Fibroblast of mammary gland (primary cell): ENCODE data around the gene ST8SIA5.

Experiments used
- DNase-seq: peaks from one replicate; pipeline ENCODE4 v3.0.0-alpha.2; 2010; ENCODE audit warnings: low read depth
- H3K4me3 ChIP-seq: 2 replicates; pipeline ENCODE4 v1.5.1; 2011; ENCODE audit warnings: low read depth, mild to moderate bottlenecking, low read length, moderate library complexity; ENCODE audit not compliant: control insufficient read depth
- TF ChIP-seq, protein P1 (sequence below): conservative IDR thresholded peaks from 2 replicates; pipeline ENCODE4 v1.5.1; 2011; ENCODE audit warnings: low read depth, low read length, inconsistent platforms; ENCODE audit not compliant: control insufficient read depth, insufficient read depth

The ST8SIA5 gene

GRCh38 chr18:46704816-46705215, 52.0 kb downstream of the ST8SIA5 start:
- TF ChIP-seq, protein P1, sequence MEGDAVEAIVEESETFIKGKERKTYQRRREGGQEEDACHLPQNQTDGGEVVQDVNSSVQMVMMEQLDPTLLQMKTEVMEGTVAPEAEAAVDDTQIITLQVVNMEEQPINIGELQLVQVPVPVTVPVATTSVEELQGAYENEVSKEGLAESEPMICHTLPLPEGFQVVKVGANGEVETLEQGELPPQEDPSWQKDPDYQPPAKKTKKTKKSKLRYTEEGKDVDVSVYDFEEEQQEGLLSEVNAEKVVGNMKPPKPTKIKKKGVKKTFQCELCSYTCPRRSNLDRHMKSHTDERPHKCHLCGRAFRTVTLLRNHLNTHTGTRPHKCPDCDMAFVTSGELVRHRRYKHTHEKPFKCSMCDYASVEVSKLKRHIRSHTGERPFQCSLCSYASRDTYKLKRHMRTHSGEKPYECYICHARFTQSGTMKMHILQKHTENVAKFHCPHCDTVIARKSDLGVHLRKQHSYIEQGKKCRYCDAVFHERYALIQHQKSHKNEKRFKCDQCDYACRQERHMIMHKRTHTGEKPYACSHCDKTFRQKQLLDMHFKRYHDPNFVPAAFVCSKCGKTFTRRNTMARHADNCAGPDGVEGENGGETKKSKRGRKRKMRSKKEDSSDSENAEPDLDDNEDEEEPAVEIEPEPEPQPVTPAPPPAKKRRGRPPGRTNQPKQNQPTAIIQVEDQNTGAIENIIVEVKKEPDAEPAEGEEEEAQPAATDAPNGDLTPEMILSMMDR = no peak
- no peak overlapping the region for H3K4me3 ChIP-seq
- DNase-seq = no peak

DNA sequence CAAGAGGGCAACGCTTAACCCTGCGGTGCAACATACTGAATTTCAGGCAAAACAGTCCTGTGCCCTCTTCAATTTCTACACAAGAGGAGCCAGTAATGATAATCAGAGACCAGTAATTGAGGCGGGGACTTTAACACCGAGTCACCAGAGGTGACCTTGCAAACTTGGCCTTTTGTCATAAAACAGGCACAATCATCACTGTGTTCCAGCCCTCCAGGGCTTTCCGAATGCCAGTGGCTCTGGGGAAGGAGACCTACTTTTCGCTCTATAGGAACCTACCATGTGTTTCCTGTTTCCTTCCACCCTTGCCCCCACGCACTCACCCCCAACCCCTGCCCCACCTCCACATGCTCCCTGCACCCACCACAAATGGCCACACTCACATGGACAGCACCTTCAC, 52.7 kb downstream of the ST8SIA5 start:
- TF ChIP-seq, protein P1 = no peak
- no peak overlapping the region for H3K4me3 ChIP-seq
- no peak for DNase-seq

GRCh38 chr18:46702471-46702870, 54.4 kb downstream of the ST8SIA5 start:
- TF ChIP-seq, protein P1 = no peak
- H3K4me3 ChIP-seq = no peak overlapping the region
- no peak for DNase-seq

DNA sequence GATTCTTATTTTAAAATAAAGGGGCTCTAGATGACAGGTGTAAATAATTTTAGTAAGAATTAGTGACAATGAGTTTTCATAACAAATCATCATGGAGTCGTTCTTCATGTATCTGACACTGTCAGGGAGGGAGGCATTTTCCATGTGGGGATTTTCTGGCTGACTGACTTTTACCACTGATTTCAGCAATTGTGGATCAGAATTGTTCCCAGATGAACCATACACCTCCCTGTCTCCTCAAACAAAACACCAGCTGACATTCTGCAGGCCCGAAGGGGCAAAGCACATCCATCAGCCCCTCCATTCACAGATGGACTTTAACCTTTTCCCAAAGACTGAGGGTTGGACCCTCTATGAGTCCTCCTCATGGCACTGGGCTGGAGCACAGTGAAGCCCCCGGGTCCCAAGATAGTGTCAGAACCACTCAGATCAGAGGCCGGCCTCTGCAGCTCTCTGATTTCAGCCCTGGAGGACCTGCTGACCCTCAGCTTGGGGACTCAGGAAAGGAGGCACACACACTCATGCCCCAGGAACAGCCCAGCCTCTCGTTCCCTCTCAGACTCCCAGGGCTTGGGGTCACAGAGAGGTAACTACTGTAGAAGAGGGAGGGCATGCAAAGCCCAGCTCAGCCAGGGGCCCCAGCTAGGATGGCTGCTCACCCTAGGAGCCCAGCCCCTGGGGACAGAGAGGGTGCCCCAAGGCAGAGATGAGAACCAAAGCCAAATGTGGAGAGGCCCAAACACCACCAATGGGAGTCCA, 56.6 kb downstream of the ST8SIA5 start:
- TF ChIP-seq, protein P1 = no peak
- H3K4me3 ChIP-seq = no peak overlapping the region
- no peak for DNase-seq

GRCh38 chr18:46696702-46697101, 60.2 kb downstream of the ST8SIA5 start:
- no peak overlapping the region for H3K4me3 ChIP-seq
- DNase-seq = no peak
- TF ChIP-seq, protein P1 = no peak

GRCh38 chr18:46696268-46696667, 60.6 kb downstream of the ST8SIA5 start:
- TF ChIP-seq, protein P1 = no peak
- DNase-seq = no peak
- H3K4me3 ChIP-seq = no peak overlapping the region

GRCh38 chr18:46693996-46694395, 62.9 kb downstream of the ST8SIA5 start:
- TF ChIP-seq, protein P1 = no peak
- H3K4me3 ChIP-seq = no peak overlapping the region
- DNase-seq = no peak
